Measurements from ENCODE around the gene NISCH. TPM values are rescaled to one million over a fixed set of nuclear protein-coding genes. Genes with fewer than 3 reads are reported as not detected.

The NISCH gene
- polyA plus RNA-seq, 3 donors: 9.7 to 106 (median 13.1) TPM

DNA sequence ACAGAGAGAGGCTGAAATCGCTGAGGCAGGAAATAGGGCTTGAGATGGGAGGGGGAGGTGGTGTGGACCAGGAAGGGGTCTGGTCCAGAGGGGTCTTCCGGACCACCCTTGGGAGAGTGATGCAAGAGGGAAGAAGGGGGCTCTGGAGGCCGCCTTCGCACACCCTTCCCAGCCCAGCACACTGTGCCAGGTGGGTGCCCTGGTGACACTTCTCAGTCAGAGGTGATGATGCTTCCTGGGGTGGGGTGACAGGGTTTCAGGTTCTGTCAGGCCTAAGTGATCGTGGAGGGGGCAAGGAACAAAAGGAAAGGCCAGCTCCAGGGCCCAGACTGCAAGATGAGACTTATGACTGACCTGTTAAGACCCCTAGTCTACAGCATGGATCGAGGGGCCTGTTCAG lies 23.2 kb upstream of the NISCH start:
- H3K27me3 ChIP-seq (ENCODE audit: control insufficient read depth in 2 of 2, insufficient read depth in 2 of 2, low read length in 2 of 2): no peaks in the 10 kb centered on the region
- H3K27ac ChIP-seq (ENCODE audit: low read depth in 1 of 2, low read length in 2 of 2): peak overlapping the region in 1 of 2 donors; percentile 35
- no peaks in the 10 kb centered on the region for H3K9me3 ChIP-seq (replicated peaks in 1 of 2; ENCODE audit: control insufficient read depth in 1 of 2, insufficient read depth in 1 of 2, low read length in 2 of 2)
- TF ChIP-seq, protein P1, sequence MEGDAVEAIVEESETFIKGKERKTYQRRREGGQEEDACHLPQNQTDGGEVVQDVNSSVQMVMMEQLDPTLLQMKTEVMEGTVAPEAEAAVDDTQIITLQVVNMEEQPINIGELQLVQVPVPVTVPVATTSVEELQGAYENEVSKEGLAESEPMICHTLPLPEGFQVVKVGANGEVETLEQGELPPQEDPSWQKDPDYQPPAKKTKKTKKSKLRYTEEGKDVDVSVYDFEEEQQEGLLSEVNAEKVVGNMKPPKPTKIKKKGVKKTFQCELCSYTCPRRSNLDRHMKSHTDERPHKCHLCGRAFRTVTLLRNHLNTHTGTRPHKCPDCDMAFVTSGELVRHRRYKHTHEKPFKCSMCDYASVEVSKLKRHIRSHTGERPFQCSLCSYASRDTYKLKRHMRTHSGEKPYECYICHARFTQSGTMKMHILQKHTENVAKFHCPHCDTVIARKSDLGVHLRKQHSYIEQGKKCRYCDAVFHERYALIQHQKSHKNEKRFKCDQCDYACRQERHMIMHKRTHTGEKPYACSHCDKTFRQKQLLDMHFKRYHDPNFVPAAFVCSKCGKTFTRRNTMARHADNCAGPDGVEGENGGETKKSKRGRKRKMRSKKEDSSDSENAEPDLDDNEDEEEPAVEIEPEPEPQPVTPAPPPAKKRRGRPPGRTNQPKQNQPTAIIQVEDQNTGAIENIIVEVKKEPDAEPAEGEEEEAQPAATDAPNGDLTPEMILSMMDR (IDR thresholded peaks at IDR 0.05): no peak
- peaks cover 33 to 40% of the 10 kb centered on the region in 2 donors for H3K4me1 ChIP-seq (ENCODE audit: control insufficient read depth in 1 of 2, insufficient read depth in 2 of 2, low read length in 2 of 2)
- no peaks in the 10 kb centered on the region for H3K36me3 Mint-ChIP-seq
- H3K27ac Mint-ChIP-seq: peak overlapping the region in 2 of 7 donors; percentile 14 to 15
- H3K9me3 Mint-ChIP-seq: peaks cover 0 to 3% (median 0%) of the 10 kb centered on the region in 7 donors
- no peaks in the 10 kb centered on the region for H3K79me2 ChIP-seq (ENCODE audit: insufficient read depth, low read length)
- no peak for DNase-seq
- H2AFZ ChIP-seq (ENCODE audit: insufficient read depth, low read depth, low read length, poor library complexity, severe bottlenecking): no peak overlapping the region
- H4K20me1 ChIP-seq (ENCODE audit: insufficient read depth, low read length): no peaks in the 10 kb centered on the region
- H3K9ac ChIP-seq (ENCODE audit: insufficient read depth, low read length, poor library complexity, severe bottlenecking): no peak overlapping the region
- H3K27me3 Mint-ChIP-seq (ENCODE audit: low read depth in 3 of 3): peaks cover 2 to 12% (median 6%) of the 10 kb centered on the region in 3 donors
- no peaks in the 10 kb centered on the region for H3K36me3 ChIP-seq (replicated peaks in 1 of 2; ENCODE audit: control insufficient read depth in 1 of 2, insufficient read depth in 2 of 2, low read length in 2 of 2)
- H3K4me3 ChIP-seq (replicated peaks in 1 of 3; ENCODE audit: low read depth in 2 of 3, low read length in 3 of 3): no peak overlapping the region
- intact Hi-C loops (cut with micrococcal nuclease): no loop called here
- H3K4me2 ChIP-seq (replicated peaks; ENCODE audit: extremely low read depth, low read length, poor library complexity, severe bottlenecking): no peak overlapping the region
- peaks cover 43% of the 10 kb centered on the region for H3K4me1 Mint-ChIP-seq
- WGBS (ENCODE audit: insufficient coverage): 74% methylated on average over 4 of the region's 6 CpGs
- H3K4me3 Mint-ChIP-seq: peak overlapping the region in 1 of 2 donors; percentile 57

DNA sequence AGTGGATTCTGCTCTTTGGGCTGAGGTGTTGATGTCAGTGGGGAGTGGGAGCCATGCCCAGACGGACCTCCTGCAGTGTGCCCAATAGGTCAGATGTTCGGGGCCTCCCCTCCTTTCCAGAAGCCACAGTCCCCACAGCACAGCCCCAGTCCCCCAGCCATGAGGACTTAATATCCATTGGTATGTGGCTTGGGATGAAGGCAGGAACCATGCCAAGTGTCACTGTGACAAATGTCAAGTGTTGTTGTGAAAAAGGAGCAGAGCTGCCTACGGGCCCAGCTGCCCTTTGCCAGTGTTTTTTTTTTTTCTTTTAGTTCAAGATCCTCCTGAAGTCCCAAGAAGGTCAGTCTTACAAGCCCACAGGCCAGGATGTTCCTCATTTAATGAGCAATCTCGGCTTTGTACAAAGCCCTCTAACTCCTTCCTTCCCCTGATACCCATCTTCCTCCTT lies 22.7 kb upstream of the NISCH start:
- intact Hi-C loops (cut with micrococcal nuclease): no loop called here
- no peaks in the 10 kb centered on the region for H3K36me3 ChIP-seq (replicated peaks in 1 of 2; ENCODE audit: control insufficient read depth in 1 of 2, insufficient read depth in 2 of 2, low read length in 2 of 2)

More for the DNA sequence above, 22.7 kb upstream of the NISCH start:
- Mint-ChIP-seq H3K9me3 (peaks cover 0 to 3% (median 0%) of the 10 kb centered on the region in 7 donors), H3K27ac (peak overlapping the region in 6 of 7 donors; percentile 15 to 55 (median 44)), H3K27me3 (ENCODE audit: low read depth in 3 of 3) (peaks cover 2 to 12% (median 6%) of the 10 kb centered on the region in 3 donors), H3K4me3 (no peak overlapping the region), H3K4me1 (peaks cover 45% of the 10 kb centered on the region), H3K36me3 (no peaks in the 10 kb centered on the region)
- Histone ChIP-seq H3K9ac (ENCODE audit: insufficient read depth, low read length, poor library complexity, severe bottlenecking) (no peak overlapping the region), H3K27ac (ENCODE audit: low read depth in 1 of 2, low read length in 2 of 2) (peak overlapping the region in 1 of 2 donors; percentile 35), H3K9me3 (replicated peaks in 1 of 2; ENCODE audit: control insufficient read depth in 1 of 2, insufficient read depth in 1 of 2, low read length in 2 of 2) (no peaks in the 10 kb centered on the region), H3K4me1 (ENCODE audit: control insufficient read depth in 1 of 2, insufficient read depth in 2 of 2, low read length in 2 of 2) (peaks cover 36 to 43% of the 10 kb centered on the region in 2 donors), H3K4me3 (replicated peaks in 1 of 3; ENCODE audit: low read depth in 2 of 3, low read length in 3 of 3) (no peak overlapping the region), H4K20me1 (ENCODE audit: insufficient read depth, low read length) (no peaks in the 10 kb centered on the region), H3K27me3 (ENCODE audit: control insufficient read depth in 2 of 2, insufficient read depth in 2 of 2, low read length in 2 of 2) (no peaks in the 10 kb centered on the region), H3K79me2 (ENCODE audit: insufficient read depth, low read length) (no peaks in the 10 kb centered on the region), H2AFZ (ENCODE audit: insufficient read depth, low read depth, low read length, poor library complexity, severe bottlenecking) (no peak overlapping the region), H3K4me2 (replicated peaks; ENCODE audit: extremely low read depth, low read length, poor library complexity, severe bottlenecking) (peak overlapping the region; percentile 17)
- 0% methylated on average over 1 of the region's 4 CpGs for WGBS (ENCODE audit: insufficient coverage)
- peak; percentile 44 to 61 (median 56) for DNase-seq
- TF ChIP-seq, protein P1 (IDR thresholded peaks at IDR 0.05): no peak

Data from CD14-positive monocyte (primary cell).